HCT116 (cell line): Measurements from ENCODE around the gene OPCML. TPM values are rescaled to one million over a fixed set of nuclear protein-coding genes. Genes with fewer than 3 reads are reported as not detected.

Source experiments
- ATAC-seq: fragments of 200-7000 bp; cut with Tn5 transposase; 2 replicates; pipeline ENCODE4 v1.9.1; 2020; ENCODE audit warnings: mild to moderate bottlenecking, moderate library complexity
- BruUV-seq: library from RNA; stranded (reverse); fragments of 400-500 nt; replicated peaks from 2 replicates; lab custom pipeline; 2021; lab: Mats Ljungman, UMichigan
- CTCF ChIA-PET: fragments of 300-600 bp; sonication (Branson Sonifier 250); formaldehyde crosslinking; loops from one replicate; lab custom pipeline; 2021; ENCODE audit warnings: antibody characterized with exemption; lab: Charles Lee
- POLR2A ChIA-PET: fragments of 300-600, 350-600 bp; sonication (Branson Sonifier 250); formaldehyde crosslinking; loops from one replicate; lab custom pipeline; 2021; ENCODE audit warnings: antibody characterized with exemption; lab: Charles Lee
- RAD21 ChIA-PET, 2 experiments: fragments of 300-600 bp; sonication (Branson Sonifier 250); formaldehyde crosslinking; loops; one replicate each; lab custom pipeline; 2023; ENCODE audit warnings: low total read pairs in 2 of 2; ENCODE audit not compliant: uncharacterized antibody in 2 of 2, unreplicated experiment in 2 of 2, low non-redundant PET in 1 of 2; lab: Charles Lee
- DNase-seq: peaks from one replicate; pipeline ENCODE4 v3.0.0-alpha.2; 2010; ENCODE audit warnings: low read depth, low spot score
- H2AFZ ChIP-seq: fragments of 200-600 bp; shearing (Covaris generic), sonication (generic); 2 replicates; pipeline ENCODE4 v1.6.1; 2017; ENCODE audit warnings: low read depth, mixed run types, mixed read lengths, antibody characterized with exemption, low read length; ENCODE audit not compliant: poor library complexity, severe bottlenecking
- H3K27ac ChIP-seq: 2 replicates; pipeline ENCODE4 v1.5.1; 2012; ENCODE audit warnings: low read depth, low read length
- H3K27me3 ChIP-seq: fragments of 200-600 bp; sonication (generic); 2 replicates; pipeline ENCODE4 v1.6.1; 2016; ENCODE audit warnings: mixed run types, low read length, mixed read lengths; ENCODE audit not compliant: insufficient read depth
- H3K36me3 ChIP-seq, 2 experiments: fragments of 200-500 bp in 1 of 2; fragments of 200-600 bp in 1 of 2; sonication (Bioruptor generic) in 1 of 2; sonication (generic) in 1 of 2; 2 replicates each; pipeline versions ENCODE4 v1.5.1 to v1.6.1; 2014 to 2016; ENCODE audit warnings: low read length in 2 of 2, inconsistent platforms in 1 of 2, mixed read lengths in 1 of 2, mixed run types in 1 of 2; ENCODE audit not compliant: insufficient read depth in 2 of 2, control insufficient read depth in 1 of 2
- H3K4me1 ChIP-seq, 2 experiments: fragments of 200-600 bp in 1 of 2; sonication (generic) in 1 of 2; 2 replicates each; pipeline versions ENCODE4 v1.5.1 to v1.6.1; 2012 to 2017; ENCODE audit warnings: low read length in 2 of 2, inconsistent platforms in 1 of 2, mild to moderate bottlenecking in 1 of 2, mixed read lengths in 1 of 2, mixed run types in 1 of 2, moderate library complexity in 1 of 2; ENCODE audit not compliant: insufficient read depth in 2 of 2, control insufficient read depth in 1 of 2
- H3K4me2 ChIP-seq: fragments of 200-600 bp; sonication (generic); 2 replicates; pipeline ENCODE4 v1.6.1; 2017; ENCODE audit warnings: mixed run types, low read length, mixed read lengths
- H3K4me3 ChIP-seq, 2 experiments: fragments of 200-600 bp in 1 of 2; sonication (generic) in 1 of 2; replicated peaks in 1 of 2; 2 replicates each; pipeline ENCODE4 v1.5.1; 2011 to 2016; ENCODE audit warnings: low read length in 2 of 2, control low read depth in 1 of 2, low read depth in 1 of 2, mild to moderate bottlenecking in 1 of 2, mixed read lengths in 1 of 2, mixed run types in 1 of 2
- H3K79me2 ChIP-seq: fragments of 200-600 bp; sonication (generic); 2 replicates; pipeline ENCODE4 v1.6.1; 2017; ENCODE audit warnings: mild to moderate bottlenecking, mixed run types, low read length, moderate library complexity, mixed read lengths; ENCODE audit not compliant: insufficient read depth
- H3K9ac ChIP-seq: fragments of 200-600 bp; sonication (generic); 2 replicates; pipeline ENCODE4 v1.6.1; 2016; ENCODE audit warnings: low read length, mixed read lengths
- H3K9me2 ChIP-seq: fragments of 200-600 bp; sonication (generic), shearing (Covaris generic); 2 replicates; pipeline ENCODE4 v1.6.1; 2017; ENCODE audit warnings: mixed run types, mild to moderate bottlenecking, moderate library complexity; ENCODE audit not compliant: insufficient read depth
- H3K9me3 ChIP-seq, 2 experiments: fragments of 200-500 bp in 1 of 2; fragments of 200-600 bp in 1 of 2; sonication (Bioruptor generic) in 1 of 2; sonication (generic) in 1 of 2; 2 replicates each; pipeline ENCODE4 v1.6.1; 2014 to 2017; ENCODE audit warnings: low read length in 2 of 2, mixed read lengths in 2 of 2, inconsistent platforms in 1 of 2, low read depth in 1 of 2, mild to moderate bottlenecking in 1 of 2, mixed run types in 1 of 2, moderate library complexity in 1 of 2; ENCODE audit not compliant: control insufficient read depth in 1 of 2, insufficient read depth in 1 of 2
- H4K20me1 ChIP-seq: fragments of 200-600 bp; sonication (generic), shearing (Covaris generic); 2 replicates; pipeline ENCODE4 v1.6.1; 2017; ENCODE audit warnings: mixed run types, mild to moderate bottlenecking, moderate library complexity; ENCODE audit not compliant: insufficient read depth
- CBX3 ChIP-seq: IDR thresholded peaks from 2 replicates; pipeline ENCODE4 v1.6.1; 2012; ENCODE audit warnings: low read depth
- CEBPB ChIP-seq: IDR thresholded peaks from 2 replicates; pipeline ENCODE4 v1.6.1; 2012; ENCODE audit warnings: low read depth
- EGR1 ChIP-seq: IDR thresholded peaks from 2 replicates; pipeline ENCODE4 v1.6.1; 2012; ENCODE audit warnings: low read depth
- ELF1 ChIP-seq: IDR thresholded peaks from 2 replicates; pipeline ENCODE4 v1.6.1; 2012; ENCODE audit warnings: low read depth, borderline replicate concordance
- EZH2 ChIP-seq: fragments of 200-600 bp; sonication (generic); IDR thresholded peaks from 2 replicates; pipeline ENCODE4 v1.6.1; 2017; ENCODE audit warnings: antibody characterized with exemption, mixed run types
- FOSL1 ChIP-seq: IDR thresholded peaks from 2 replicates; pipeline ENCODE4 v1.6.1; 2012; ENCODE audit warnings: low read depth
- JUND ChIP-seq: IDR thresholded peaks from 2 replicates; pipeline ENCODE4 v1.6.1; 2012
- POLR2AphosphoS5 ChIP-seq: IDR thresholded peaks from 2 replicates; pipeline ENCODE4 v1.6.1; 2011; ENCODE audit warnings: mild to moderate bottlenecking, low read depth, low read length, moderate library complexity
- RAD21 ChIP-seq: IDR thresholded peaks from 2 replicates; pipeline ENCODE4 v1.6.1; 2012; ENCODE audit warnings: low read depth, mild to moderate bottlenecking
- SIN3A ChIP-seq: IDR thresholded peaks from 2 replicates; pipeline ENCODE4 v1.6.1; 2012; ENCODE audit warnings: low read depth
- SP1 ChIP-seq: IDR thresholded peaks from 2 replicates; pipeline ENCODE4 v1.6.1; 2012; ENCODE audit warnings: low read depth
- SRF ChIP-seq: IDR thresholded peaks from 2 replicates; pipeline ENCODE4 v1.6.1; 2012; ENCODE audit warnings: low read depth
- TCF7L2 ChIP-seq: IDR thresholded peaks from 2 replicates; pipeline ENCODE4 v1.7.0; 2011; ENCODE audit warnings: borderline replicate concordance, inconsistent platforms; ENCODE audit not compliant: insufficient read depth, insufficient read length; ENCODE audit errors: extremely low read depth
- YY1 ChIP-seq: IDR thresholded peaks from 2 replicates; pipeline ENCODE4 v1.6.1; 2011; ENCODE audit warnings: low read length, low read depth, moderate library complexity, mild to moderate bottlenecking; ENCODE audit not compliant: insufficient replicate concordance; ENCODE audit errors: extremely low read depth
- ZFX ChIP-seq: fragments of 450-650 bp; IDR thresholded peaks from 2 replicates; pipeline ENCODE4 v1.6.1; 2017
- intact Hi-C: fragments of 100-400 bp; cut with micrococcal nuclease; formaldehyde crosslinking; loops from 2 replicates; pipeline ENCODE4 v1.10.0; 2022
- total RNA-seq: library from RNA; stranded (reverse); gene quantifications from one replicate; pipeline ENCODE4 v1.2.1, GENCODE V29; 2021; ENCODE audit not compliant: unreplicated experiment
- TF ChIP-seq, protein P1 (sequence below), 3 experiments: fragments of 200-600 bp in 1 of 3; sonication (generic) in 1 of 3; IDR thresholded peaks in 2 of 3; conservative IDR thresholded peaks in 1 of 3; 2 replicates each; pipeline ENCODE4 v1.5.1; 2012 to 2017; ENCODE audit warnings: low read depth in 2 of 3, low read length in 2 of 3, antibody characterized with exemption in 1 of 3, borderline replicate concordance in 1 of 3, control low read depth in 1 of 3, mild to moderate bottlenecking in 1 of 3, mixed read lengths in 1 of 3, mixed run types in 1 of 3, moderate library complexity in 1 of 3; ENCODE audit not compliant: insufficient read depth in 1 of 3
- TF ChIP-seq, protein P2 (sequence below): IDR thresholded peaks from 2 replicates; pipeline ENCODE4 v1.6.1; 2012
- TF ChIP-seq, protein P3 (sequence below): IDR thresholded peaks from 2 replicates; pipeline ENCODE4 v1.6.1; 2012
- TF ChIP-seq, protein P4 (sequence below): IDR thresholded peaks from 2 replicates; pipeline ENCODE4 v1.6.1; 2011; ENCODE audit warnings: mild to moderate bottlenecking, low read length, moderate library complexity; ENCODE audit not compliant: insufficient replicate concordance; ENCODE audit errors: extremely low read depth
- TF ChIP-seq, protein P5 (sequence below): IDR thresholded peaks from 2 replicates; pipeline ENCODE4 v1.6.1; 2012; ENCODE audit warnings: low read depth

The OPCML gene
- total RNA-seq, 1 experiment from 2014 or later = not detected

DNA sequence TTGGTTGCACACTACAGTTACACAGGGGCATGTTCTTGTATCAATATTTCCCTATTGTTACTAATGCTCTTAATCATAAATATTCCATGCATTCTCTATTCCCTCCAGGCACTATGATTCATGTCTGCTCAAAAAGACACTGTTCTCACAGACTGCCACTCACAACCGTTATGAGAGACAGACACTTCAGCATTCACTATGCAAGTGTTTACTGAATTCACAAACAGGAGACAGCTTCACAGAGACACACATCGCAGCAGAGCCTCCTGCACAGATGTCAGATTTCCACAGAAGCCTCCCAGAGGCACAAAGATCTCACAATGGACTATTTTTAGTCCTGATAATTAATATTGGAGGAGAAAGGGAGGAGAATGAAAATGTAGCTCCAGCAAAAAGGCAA is 930.4 kb downstream of the OPCML start:
- Histone ChIP-seq H2AFZ (no peak overlapping the region), H3K4me3 (no peak overlapping the region), H3K79me2 (no peaks in the 10 kb centered on the region), H3K36me3 (no peaks in the 10 kb centered on the region), H3K27me3 (no peaks in the 10 kb centered on the region), H3K4me1 (no peaks in the 10 kb centered on the region), H3K4me2 (no peak overlapping the region), H3K27ac (no peak overlapping the region), H3K9me2 (no peaks in the 10 kb centered on the region), H3K9ac (no peak overlapping the region)
- RAD21 ChIA-PET = no interaction called here
- no peak for DNase-seq
- CTCF ChIA-PET = no interaction called here
- BruUV-seq = no TSS peak
- no peak for ATAC-seq
- intact Hi-C loops = no loop called here
- TF ChIP-seq, protein P1, sequence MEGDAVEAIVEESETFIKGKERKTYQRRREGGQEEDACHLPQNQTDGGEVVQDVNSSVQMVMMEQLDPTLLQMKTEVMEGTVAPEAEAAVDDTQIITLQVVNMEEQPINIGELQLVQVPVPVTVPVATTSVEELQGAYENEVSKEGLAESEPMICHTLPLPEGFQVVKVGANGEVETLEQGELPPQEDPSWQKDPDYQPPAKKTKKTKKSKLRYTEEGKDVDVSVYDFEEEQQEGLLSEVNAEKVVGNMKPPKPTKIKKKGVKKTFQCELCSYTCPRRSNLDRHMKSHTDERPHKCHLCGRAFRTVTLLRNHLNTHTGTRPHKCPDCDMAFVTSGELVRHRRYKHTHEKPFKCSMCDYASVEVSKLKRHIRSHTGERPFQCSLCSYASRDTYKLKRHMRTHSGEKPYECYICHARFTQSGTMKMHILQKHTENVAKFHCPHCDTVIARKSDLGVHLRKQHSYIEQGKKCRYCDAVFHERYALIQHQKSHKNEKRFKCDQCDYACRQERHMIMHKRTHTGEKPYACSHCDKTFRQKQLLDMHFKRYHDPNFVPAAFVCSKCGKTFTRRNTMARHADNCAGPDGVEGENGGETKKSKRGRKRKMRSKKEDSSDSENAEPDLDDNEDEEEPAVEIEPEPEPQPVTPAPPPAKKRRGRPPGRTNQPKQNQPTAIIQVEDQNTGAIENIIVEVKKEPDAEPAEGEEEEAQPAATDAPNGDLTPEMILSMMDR (IDR thresholded peaks at IDR 0.05 in 2 of 3, conservative IDR thresholded peaks at IDR 0.05 in 1 of 3; ENCODE audit: borderline replicate concordance in 1 of 3, insufficient read depth in 1 of 3, low read depth in 2 of 3, low read length in 2 of 3) = no peak
- no peak for TF ChIP-seq SIN3A
- TF ChIP-seq SP1 = no peak
- TF ChIP-seq RAD21 = no peak
- no peak for TF ChIP-seq EZH2
- TF ChIP-seq, protein P2, sequence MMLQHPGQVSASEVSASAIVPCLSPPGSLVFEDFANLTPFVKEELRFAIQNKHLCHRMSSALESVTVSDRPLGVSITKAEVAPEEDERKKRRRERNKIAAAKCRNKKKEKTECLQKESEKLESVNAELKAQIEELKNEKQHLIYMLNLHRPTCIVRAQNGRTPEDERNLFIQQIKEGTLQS = no peak
- TF ChIP-seq SRF = no peak
- TF ChIP-seq CBX3 = no peak
- no peak for TF ChIP-seq ZFX
- no peak for TF ChIP-seq JUND
- TF ChIP-seq CEBPB = no peak
- no peak for TF ChIP-seq POLR2AphosphoS5
- TF ChIP-seq, protein P3, sequence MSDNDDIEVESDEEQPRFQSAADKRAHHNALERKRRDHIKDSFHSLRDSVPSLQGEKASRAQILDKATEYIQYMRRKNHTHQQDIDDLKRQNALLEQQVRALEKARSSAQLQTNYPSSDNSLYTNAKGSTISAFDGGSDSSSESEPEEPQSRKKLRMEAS = no peak
- no peak for TF ChIP-seq EGR1
- no peak for TF ChIP-seq TCF7L2
- TF ChIP-seq FOSL1 = no peak
- TF ChIP-seq ELF1 = no peak
- TF ChIP-seq YY1 = no peak
- TF ChIP-seq, protein P4, sequence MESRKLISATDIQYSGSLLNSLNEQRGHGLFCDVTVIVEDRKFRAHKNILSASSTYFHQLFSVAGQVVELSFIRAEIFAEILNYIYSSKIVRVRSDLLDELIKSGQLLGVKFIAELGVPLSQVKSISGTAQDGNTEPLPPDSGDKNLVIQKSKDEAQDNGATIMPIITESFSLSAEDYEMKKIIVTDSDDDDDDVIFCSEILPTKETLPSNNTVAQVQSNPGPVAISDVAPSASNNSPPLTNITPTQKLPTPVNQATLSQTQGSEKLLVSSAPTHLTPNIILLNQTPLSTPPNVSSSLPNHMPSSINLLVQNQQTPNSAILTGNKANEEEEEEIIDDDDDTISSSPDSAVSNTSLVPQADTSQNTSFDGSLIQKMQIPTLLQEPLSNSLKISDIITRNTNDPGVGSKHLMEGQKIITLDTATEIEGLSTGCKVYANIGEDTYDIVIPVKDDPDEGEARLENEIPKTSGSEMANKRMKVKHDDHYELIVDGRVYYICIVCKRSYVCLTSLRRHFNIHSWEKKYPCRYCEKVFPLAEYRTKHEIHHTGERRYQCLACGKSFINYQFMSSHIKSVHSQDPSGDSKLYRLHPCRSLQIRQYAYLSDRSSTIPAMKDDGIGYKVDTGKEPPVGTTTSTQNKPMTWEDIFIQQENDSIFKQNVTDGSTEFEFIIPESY = no peak
- TF ChIP-seq, protein P5, sequence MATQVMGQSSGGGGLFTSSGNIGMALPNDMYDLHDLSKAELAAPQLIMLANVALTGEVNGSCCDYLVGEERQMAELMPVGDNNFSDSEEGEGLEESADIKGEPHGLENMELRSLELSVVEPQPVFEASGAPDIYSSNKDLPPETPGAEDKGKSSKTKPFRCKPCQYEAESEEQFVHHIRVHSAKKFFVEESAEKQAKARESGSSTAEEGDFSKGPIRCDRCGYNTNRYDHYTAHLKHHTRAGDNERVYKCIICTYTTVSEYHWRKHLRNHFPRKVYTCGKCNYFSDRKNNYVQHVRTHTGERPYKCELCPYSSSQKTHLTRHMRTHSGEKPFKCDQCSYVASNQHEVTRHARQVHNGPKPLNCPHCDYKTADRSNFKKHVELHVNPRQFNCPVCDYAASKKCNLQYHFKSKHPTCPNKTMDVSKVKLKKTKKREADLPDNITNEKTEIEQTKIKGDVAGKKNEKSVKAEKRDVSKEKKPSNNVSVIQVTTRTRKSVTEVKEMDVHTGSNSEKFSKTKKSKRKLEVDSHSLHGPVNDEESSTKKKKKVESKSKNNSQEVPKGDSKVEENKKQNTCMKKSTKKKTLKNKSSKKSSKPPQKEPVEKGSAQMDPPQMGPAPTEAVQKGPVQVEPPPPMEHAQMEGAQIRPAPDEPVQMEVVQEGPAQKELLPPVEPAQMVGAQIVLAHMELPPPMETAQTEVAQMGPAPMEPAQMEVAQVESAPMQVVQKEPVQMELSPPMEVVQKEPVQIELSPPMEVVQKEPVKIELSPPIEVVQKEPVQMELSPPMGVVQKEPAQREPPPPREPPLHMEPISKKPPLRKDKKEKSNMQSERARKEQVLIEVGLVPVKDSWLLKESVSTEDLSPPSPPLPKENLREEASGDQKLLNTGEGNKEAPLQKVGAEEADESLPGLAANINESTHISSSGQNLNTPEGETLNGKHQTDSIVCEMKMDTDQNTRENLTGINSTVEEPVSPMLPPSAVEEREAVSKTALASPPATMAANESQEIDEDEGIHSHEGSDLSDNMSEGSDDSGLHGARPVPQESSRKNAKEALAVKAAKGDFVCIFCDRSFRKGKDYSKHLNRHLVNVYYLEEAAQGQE = no peak
- TF ChIP-seq, all 23 proteins: peak for 0
- Histone ChIP-seq H3K9me3 (peaks cover 9 to 24% of the 10 kb centered on the region in 2 experiments; a peak in 2 of 4 replicates), H4K20me1 (no peaks in the 10 kb centered on the region)
- POLR2A ChIA-PET = no interaction called here
